Naive B cell (primary cell): ENCODE data around the gene PRR15L. TPM values are rescaled to one million over a fixed set of nuclear protein-coding genes. Genes with fewer than 3 reads are reported as not detected.
A peak's percentile ranks its signal among the peaks of the same experiment; 100 is the strongest.

Experiments used
- ATAC-seq, 2 donors: fragments of 150-1000 bp; cut with Tn5 transposase; 2 replicates each; pipeline ENCODE4 v1.10.0; 2021; ENCODE audit warnings: low read depth in 2 of 2, mild to moderate bottlenecking in 2 of 2, moderate library complexity in 2 of 2
- DNase-seq: peaks from one replicate; pipeline ENCODE4 v3.0.0; 2022
- H3K27ac Mint-ChIP-seq, 6 donors: one replicate each; pipeline ENCODE4 v1.8.0; 2020 to 2022; ENCODE audit warnings: mild to moderate bottlenecking in 6 of 6, mixed read lengths in 6 of 6, moderate library complexity in 5 of 6, inconsistent platforms in 2 of 6
- H3K27me3 Mint-ChIP-seq, 3 donors: one replicate each; pipeline ENCODE4 v1.8.0; 2021 to 2022; ENCODE audit warnings: mixed read lengths in 3 of 3, mild to moderate bottlenecking in 1 of 3
- H3K36me3 Mint-ChIP-seq, 2 donors: one replicate each; pipeline ENCODE4 v1.8.0; 2020 to 2022; ENCODE audit warnings: mixed read lengths in 2 of 2, inconsistent platforms in 1 of 2, mild to moderate bottlenecking in 1 of 2
- H3K4me1 Mint-ChIP-seq, 3 donors: one replicate each; pipeline ENCODE4 v1.8.0; 2020 to 2022; ENCODE audit warnings: mixed read lengths in 3 of 3, inconsistent platforms in 1 of 3, mild to moderate bottlenecking in 1 of 3, moderate library complexity in 1 of 3
- H3K4me3 Mint-ChIP-seq, 8 donors: one replicate each; pipeline ENCODE4 v1.8.0; 2020 to 2022; ENCODE audit warnings: mild to moderate bottlenecking in 8 of 8, mixed read lengths in 8 of 8, moderate library complexity in 8 of 8, inconsistent platforms in 2 of 8
- H3K9me3 Mint-ChIP-seq, 7 donors: one replicate each; pipeline ENCODE4 v1.8.0; 2020 to 2022; ENCODE audit warnings: mixed read lengths in 7 of 7, mild to moderate bottlenecking in 5 of 7, inconsistent platforms in 2 of 7, moderate library complexity in 1 of 7
- polyA plus RNA-seq, 6 donors: library from polyadenylated mRNA; unstranded; fragments of 300-500 nt; fragmentation: Illumina TruSeq; gene quantifications; one replicate each; pipeline ENCODE4 v1.2.3, GENCODE V29; 2021; ENCODE audit warnings: low read depth in 6 of 6

Gene PRR15L
- polyA plus RNA-seq, 6 donors from 2014 or later, result 0.25 TPM; not detected in 5

- no peak for ATAC-seq
- DNase-seq, result no peak
- no peak overlapping the region for H3K4me3 Mint-ChIP-seq
- H3K27me3 Mint-ChIP-seq, result no peaks in the 10 kb centered on the region
- H3K9me3 Mint-ChIP-seq, result no peaks in the 10 kb centered on the region
- H3K36me3 Mint-ChIP-seq, result peaks cover 3 to 19% of the 10 kb centered on the region in 2 donors
- H3K4me1 Mint-ChIP-seq, result peaks cover 8 to 20% (median 18%) of the 10 kb centered on the region in 3 donors
- peak overlapping the region in 4 of 6 donors; percentile 12 to 67 (median 51) for H3K27ac Mint-ChIP-seq
These were observed 43.3 kb downstream of the PRR15L start for GRCh38 chr17:47914306-47914948.

- Mint-ChIP-seq H3K4me3 (no peak overlapping the region), H3K9me3 (no peaks in the 10 kb centered on the region), H3K4me1 (peaks cover 9 to 28% (median 20%) of the 10 kb centered on the region in 3 donors), H3K27ac (peak overlapping the region in 3 of 6 donors; percentile 16 to 58 (median 44)), H3K27me3 (no peaks in the 10 kb centered on the region), H3K36me3 (peaks cover 3 to 19% of the 10 kb centered on the region in 2 donors)
- no peak for ATAC-seq
- DNase-seq, result no peak
These were observed 44.6 kb downstream of the PRR15L start for GRCh38 chr17:47913050-47913449.

- Mint-ChIP-seq H3K27me3 (no peaks in the 10 kb centered on the region), H3K36me3 (no peaks in the 10 kb centered on the region), H3K27ac (no peak overlapping the region), H3K4me1 (peaks cover 35 to 48% (median 38%) of the 10 kb centered on the region in 3 donors), H3K4me3 (peak overlapping the region in 3 of 8 donors; percentile 1 to 3 (median 2)), H3K9me3 (no peaks in the 10 kb centered on the region)
- ATAC-seq, result no peak
- no peak for DNase-seq
These were observed 49.6 kb downstream of the PRR15L start for GRCh38 chr17:47907932-47908562.

GRCh38 chr17:47906443-47906842, 51.2 kb downstream of the PRR15L start:
- Mint-ChIP-seq H3K27me3 (no peaks in the 10 kb centered on the region), H3K27ac (peak overlapping the region in 2 of 6 donors; percentile 50 to 76), H3K36me3 (peaks cover 0 to 6% of the 10 kb centered on the region in 2 donors), H3K9me3 (no peaks in the 10 kb centered on the region), H3K4me1 (peaks cover 44 to 49% (median 45%) of the 10 kb centered on the region in 3 donors), H3K4me3 (peak overlapping the region in 1 of 8 donors; percentile 24)
- ATAC-seq (no peak), DNase-seq (no peak)

GRCh38 chr17:47905221-47905733, 52.4 kb downstream of the PRR15L start:
- Mint-ChIP-seq H3K27ac (peak overlapping the region in 1 of 6 donors; percentile 80), H3K36me3 (peaks cover 0 to 6% of the 10 kb centered on the region in 2 donors), H3K4me3 (peak overlapping the region in 1 of 8 donors; percentile 6), H3K4me1 (peaks cover 44 to 51% (median 45%) of the 10 kb centered on the region in 3 donors), H3K9me3 (no peaks in the 10 kb centered on the region), H3K27me3 (no peaks in the 10 kb centered on the region)
- ATAC-seq, result no peak
- DNase-seq, result no peak

GRCh38 chr17:47902039-47902744, 55.5 kb downstream of the PRR15L start:
- Mint-ChIP-seq H3K4me1 (peaks cover 48 to 55% (median 49%) of the 10 kb centered on the region in 3 donors), H3K9me3 (no peaks in the 10 kb centered on the region), H3K27me3 (no peaks in the 10 kb centered on the region), H3K4me3 (peak overlapping the region in 3 of 8 donors; percentile 26 to 45 (median 43)), H3K27ac (peak overlapping the region in 3 of 6 donors; percentile 2 to 28 (median 8)), H3K36me3 (peaks cover 0 to 11% of the 10 kb centered on the region in 2 donors)
- DNase-seq, result no peak
- no peak for ATAC-seq

Other genes starting within 250 kb of the PRR15L start
- 1 to 10 TPM in 4 of 6 donors, under 1 TPM in 2; 0.11 to 2.9 (median 2.0) TPM for gene TBX21, start 224.6 kb downstream of the PRR15L start, polyA plus RNA-seq
- 1 to 10 TPM; 1.2 to 9.2 (median 4.5) TPM for gene OSBPL7, start 136.1 kb downstream of the PRR15L start, polyA plus RNA-seq
- gene MRPL10, start 126.3 kb downstream of the PRR15L start, polyA plus RNA-seq, result 10 to 100 TPM; 33.1 to 49.0 (median 39.1) TPM
- gene LRRC46, start 126.2 kb downstream of the PRR15L start, polyA plus RNA-seq, result 1 to 10 TPM in 3 of 6 donors, under 1 TPM in 2, not detected in 1; 0.39 to 2.3 (median 1.0) TPM
- 10 to 100 TPM; 20.0 to 35.5 (median 23.5) TPM for gene SCRN2, start 116.6 kb downstream of the PRR15L start, polyA plus RNA-seq
- gene SP6, start 106.7 kb downstream of the PRR15L start, polyA plus RNA-seq, result under 1 TPM in 1 of 6 donors, not detected in 5; 0.12 TPM
- gene SP2, start 61.6 kb downstream of the PRR15L start, polyA plus RNA-seq, result 10 to 100 TPM in 2 of 6 donors, 1 to 10 TPM in 4; 2.2 to 17.1 (median 9.4) TPM
- 10 to 100 TPM in 5 of 6 donors, 1 to 10 TPM in 1; 8.3 to 22.0 (median 15.8) TPM for gene PNPO, start 16.3 kb downstream of the PRR15L start, polyA plus RNA-seq
- gene CDK5RAP3, start 13.2 kb upstream of the PRR15L start, polyA plus RNA-seq, result 10 to 100 TPM; 69.7 to 87.5 (median 84.0) TPM
- gene COPZ2, start 79.9 kb upstream of the PRR15L start, polyA plus RNA-seq, result 1 to 10 TPM in 4 of 6 donors, under 1 TPM in 1, not detected in 1; 0.81 to 2.5 (median 1.6) TPM
- gene NFE2L1, start 90.5 kb upstream of the PRR15L start, polyA plus RNA-seq, result 10 to 100 TPM in 1 of 6 donors, 1 to 10 TPM in 5; 1.3 to 10.5 (median 6.7) TPM
- 10 to 100 TPM; 12.9 to 30.8 (median 24.5) TPM for gene CBX1, start 143.6 kb upstream of the PRR15L start, polyA plus RNA-seq
- 10 to 100 TPM; 31.9 to 59.4 (median 38.3) TPM for gene SNX11, start 149.9 kb upstream of the PRR15L start, polyA plus RNA-seq